ENCODE measurements around the gene CDIPT.

The CDIPT gene

DNA sequence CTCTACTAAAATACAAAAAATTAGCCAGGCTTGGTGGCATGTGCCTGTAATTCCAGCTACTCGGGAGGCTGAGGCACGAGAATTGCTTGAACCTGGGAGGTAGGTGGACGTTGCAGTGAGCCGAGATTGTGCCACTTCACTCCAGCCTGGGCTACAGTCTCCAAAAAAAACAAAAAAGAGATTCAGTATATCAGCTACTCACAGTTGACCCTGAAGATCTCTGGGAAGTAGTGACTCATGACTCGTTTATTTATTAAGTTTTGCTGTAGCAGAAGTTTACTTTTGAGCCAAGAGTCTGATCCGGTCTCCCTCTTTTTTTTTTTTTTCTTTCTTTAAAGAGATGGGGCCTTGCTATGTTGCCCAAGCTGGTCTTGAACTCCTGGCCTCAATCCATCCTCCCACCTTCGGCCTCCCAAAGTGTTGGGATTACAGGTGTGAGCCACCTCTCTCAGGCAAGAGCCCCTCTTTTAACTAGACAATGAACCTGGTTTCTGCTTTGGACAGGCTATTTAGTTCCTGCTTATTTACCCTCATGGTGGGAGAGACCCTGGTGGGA lies 38.4 kb downstream of the CDIPT start:
- H3K4me3 ChIP-seq (ENCODE audit: low read length, poor library complexity, severe bottlenecking), result no peak overlapping the region

DNA sequence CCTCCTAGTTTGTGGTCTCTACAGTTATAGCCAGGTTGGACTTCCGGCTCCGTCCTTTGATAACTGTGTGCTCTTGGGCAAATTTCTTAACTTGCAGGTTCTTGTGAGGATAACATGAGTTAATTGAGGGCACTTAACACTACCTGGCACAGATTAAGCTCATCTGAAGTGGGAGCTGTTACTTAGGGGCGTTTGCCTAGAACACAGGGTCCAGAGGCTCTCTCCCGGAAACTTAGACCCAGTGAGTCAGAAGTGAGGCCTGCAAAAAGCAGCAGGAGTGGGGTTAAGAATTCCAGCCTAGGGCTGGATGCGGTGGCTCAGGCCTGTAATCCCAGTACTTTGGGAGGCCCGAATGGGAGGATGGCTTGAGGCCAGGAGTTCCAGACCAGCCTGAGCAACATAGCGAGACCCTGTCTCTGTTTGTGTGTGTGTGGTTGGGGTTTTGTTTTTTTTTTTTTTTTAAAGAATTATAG lies 41.3 kb downstream of the CDIPT start:
- Histone ChIP-seq H3K27me3 (ENCODE audit: insufficient read depth, low read length, poor library complexity, severe bottlenecking) (no peaks in the 10 kb centered on the region), H2AFZ (ENCODE audit: low read length) (no peak overlapping the region), H3K9ac (ENCODE audit: low read depth, low read length, poor library complexity, severe bottlenecking) (no peak overlapping the region), H3K9me2 (replicated peaks; ENCODE audit: low read depth, low read length) (no peaks in the 10 kb centered on the region), H3K79me2 (ENCODE audit: insufficient read depth, low read length) (peaks cover 28% of the 10 kb centered on the region), H3K9me3 (ENCODE audit: insufficient read depth, low read depth, low read length) (no peaks in the 10 kb centered on the region), H4K20me1 (ENCODE audit: insufficient read depth, low read length, poor library complexity, severe bottlenecking) (peaks cover 15% of the 10 kb centered on the region), H3F3A (ENCODE audit: low read depth) (no peaks in the 10 kb centered on the region), H3K4me2 (ENCODE audit: low read depth, low read length, poor library complexity, severe bottlenecking) (peak overlapping the region; percentile 78), H3K36me3 (ENCODE audit: insufficient read depth, low read length) (no peaks in the 10 kb centered on the region; the same call in 1 of the 2 replicates), H3K4me1 (ENCODE audit: insufficient read depth, low read length, poor library complexity, severe bottlenecking) (peaks cover 32% of the 10 kb centered on the region), H3K4me3 (ENCODE audit: low read length, poor library complexity, severe bottlenecking) (no peak overlapping the region)
- TF ChIP-seq, protein P1, sequence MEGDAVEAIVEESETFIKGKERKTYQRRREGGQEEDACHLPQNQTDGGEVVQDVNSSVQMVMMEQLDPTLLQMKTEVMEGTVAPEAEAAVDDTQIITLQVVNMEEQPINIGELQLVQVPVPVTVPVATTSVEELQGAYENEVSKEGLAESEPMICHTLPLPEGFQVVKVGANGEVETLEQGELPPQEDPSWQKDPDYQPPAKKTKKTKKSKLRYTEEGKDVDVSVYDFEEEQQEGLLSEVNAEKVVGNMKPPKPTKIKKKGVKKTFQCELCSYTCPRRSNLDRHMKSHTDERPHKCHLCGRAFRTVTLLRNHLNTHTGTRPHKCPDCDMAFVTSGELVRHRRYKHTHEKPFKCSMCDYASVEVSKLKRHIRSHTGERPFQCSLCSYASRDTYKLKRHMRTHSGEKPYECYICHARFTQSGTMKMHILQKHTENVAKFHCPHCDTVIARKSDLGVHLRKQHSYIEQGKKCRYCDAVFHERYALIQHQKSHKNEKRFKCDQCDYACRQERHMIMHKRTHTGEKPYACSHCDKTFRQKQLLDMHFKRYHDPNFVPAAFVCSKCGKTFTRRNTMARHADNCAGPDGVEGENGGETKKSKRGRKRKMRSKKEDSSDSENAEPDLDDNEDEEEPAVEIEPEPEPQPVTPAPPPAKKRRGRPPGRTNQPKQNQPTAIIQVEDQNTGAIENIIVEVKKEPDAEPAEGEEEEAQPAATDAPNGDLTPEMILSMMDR (conservative IDR thresholded peaks at IDR 0.05; ENCODE audit: low read length), result no peak

More for the DNA sequence above, 38.4 kb downstream of the CDIPT start:
- H3K9ac ChIP-seq (ENCODE audit: low read depth, low read length, poor library complexity, severe bottlenecking), result no peak overlapping the region
- H3K4me1 ChIP-seq (ENCODE audit: insufficient read depth, low read length, poor library complexity, severe bottlenecking), result peaks cover 18% of the 10 kb centered on the region
- no peaks in the 10 kb centered on the region for H3K9me2 ChIP-seq (replicated peaks; ENCODE audit: low read depth, low read length)
- no peaks in the 10 kb centered on the region for H3K27me3 ChIP-seq (ENCODE audit: insufficient read depth, low read length, poor library complexity, severe bottlenecking)
- H2AFZ ChIP-seq (ENCODE audit: low read length), result no peak overlapping the region
- H4K20me1 ChIP-seq (ENCODE audit: insufficient read depth, low read length, poor library complexity, severe bottlenecking), result peaks cover 10% of the 10 kb centered on the region
- H3K4me2 ChIP-seq (ENCODE audit: low read depth, low read length, poor library complexity, severe bottlenecking), result no peak overlapping the region
- no peaks in the 10 kb centered on the region for H3K9me3 ChIP-seq (ENCODE audit: insufficient read depth, low read depth, low read length)
- H3F3A ChIP-seq (ENCODE audit: low read depth), result no peaks in the 10 kb centered on the region
- no peaks in the 10 kb centered on the region for H3K36me3 ChIP-seq (ENCODE audit: insufficient read depth, low read length)
- peaks cover 5% of the 10 kb centered on the region; the same call in 1 of the 2 replicates for H3K79me2 ChIP-seq (ENCODE audit: insufficient read depth, low read length)
- TF ChIP-seq, protein P1 (conservative IDR thresholded peaks at IDR 0.05; ENCODE audit: low read length), result no peak
- no peak for TF ChIP-seq EZH2phosphoT487 (IDR thresholded peaks at IDR 0.05; ENCODE audit: borderline replicate concordance)

DNA sequence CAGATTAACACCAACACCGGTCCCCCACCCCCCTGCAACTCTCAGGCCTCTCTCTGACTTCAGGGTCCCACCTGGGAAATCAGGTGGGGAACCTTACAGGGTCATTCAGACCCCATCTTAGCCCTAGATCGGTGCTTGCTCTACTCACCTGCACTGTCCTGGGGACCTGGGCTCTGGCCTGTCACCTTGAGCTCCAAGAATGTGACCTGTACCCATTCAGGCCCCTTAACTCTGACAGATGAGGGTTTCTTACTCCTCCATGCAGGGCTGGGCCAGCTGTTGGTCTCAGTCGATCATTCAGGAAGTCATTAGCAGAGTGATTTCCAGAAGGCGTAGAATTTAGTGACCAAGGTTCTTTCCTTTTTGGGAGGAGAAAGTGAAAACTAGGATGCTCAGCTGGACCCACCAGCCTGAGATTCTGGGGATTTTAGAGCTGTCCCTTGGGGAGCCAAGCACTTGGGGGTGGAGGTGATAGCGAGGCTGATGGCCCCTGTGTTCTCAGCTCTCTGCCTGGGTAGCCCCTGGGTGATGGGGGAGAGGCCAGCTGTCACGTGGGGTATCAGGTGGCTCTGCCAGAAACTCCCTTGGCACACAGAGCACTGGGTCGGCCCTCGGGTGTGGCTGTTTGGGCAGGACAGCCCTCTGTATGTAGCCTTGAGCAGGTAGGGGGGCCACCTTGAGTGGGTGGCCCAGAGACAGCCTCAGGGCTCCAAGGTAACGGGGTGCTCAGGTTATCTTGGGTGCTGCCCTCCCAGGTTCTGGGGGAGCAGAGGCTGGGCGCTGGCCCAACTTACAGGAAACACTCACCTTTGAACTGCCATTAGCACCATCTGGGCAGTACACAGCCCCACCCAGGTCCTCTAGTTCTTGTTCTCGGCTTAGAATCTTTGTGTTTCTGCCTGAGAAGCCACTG lies 42.0 kb downstream of the CDIPT start:
- peak overlapping the region; percentile 63 for H3K9ac ChIP-seq (ENCODE audit: low read depth, low read length, poor library complexity, severe bottlenecking)

More for the DNA sequence above, 42.0 kb downstream of the CDIPT start:
- Histone ChIP-seq H3K4me2 (ENCODE audit: low read depth, low read length, poor library complexity, severe bottlenecking) (peak overlapping the region; percentile 78), H3K36me3 (ENCODE audit: insufficient read depth, low read length) (no peaks in the 10 kb centered on the region; the same call in 1 of the 2 replicates), H3K9me2 (replicated peaks; ENCODE audit: low read depth, low read length) (no peaks in the 10 kb centered on the region), H2AFZ (ENCODE audit: low read length) (no peak overlapping the region), H3K79me2 (ENCODE audit: insufficient read depth, low read length) (peaks cover 28% of the 10 kb centered on the region), H3F3A (ENCODE audit: low read depth) (no peaks in the 10 kb centered on the region), H4K20me1 (ENCODE audit: insufficient read depth, low read length, poor library complexity, severe bottlenecking) (peaks cover 15% of the 10 kb centered on the region), H3K4me3 (ENCODE audit: low read length, poor library complexity, severe bottlenecking) (peak overlapping the region; percentile 73), H3K9me3 (ENCODE audit: insufficient read depth, low read depth, low read length) (no peaks in the 10 kb centered on the region), H3K4me1 (ENCODE audit: insufficient read depth, low read length, poor library complexity, severe bottlenecking) (peaks cover 32% of the 10 kb centered on the region), H3K27me3 (ENCODE audit: insufficient read depth, low read length, poor library complexity, severe bottlenecking) (no peaks in the 10 kb centered on the region)
- TF ChIP-seq, protein P1 (conservative IDR thresholded peaks at IDR 0.05; ENCODE audit: low read length), result no peak
- no peak for TF ChIP-seq EZH2phosphoT487 (IDR thresholded peaks at IDR 0.05; ENCODE audit: borderline replicate concordance)
